Adrenal gland (tissue), 12 donors: ENCODE data around the gene ARV1. TPM values are rescaled to one million over a fixed set of nuclear protein-coding genes. Genes with fewer than 3 reads are reported as not detected.
"Not testable (repeated sequence)": the region's sequence is repeated elsewhere in the genome, so short reads cannot be mapped to it uniquely, and the experiment has no call there.

ENCODE experiments used
- DNase-seq, 7 donors: peaks; one replicate each; pipeline ENCODE4 v3.0.0-alpha.2; 2019 to 2020
- H3K27ac ChIP-seq, 5 donors: fragments of 200-600 bp; sonication (generic) in 4 of 5; 1 replicate in 3 of 5; 2 replicates in 2 of 5; pipeline versions ENCODE4 v1.5.1 to v1.8.0; 2016 to 2020; ENCODE audit warnings: mild to moderate bottlenecking in 1 of 5
- H3K27me3 ChIP-seq: fragments of 200-600 bp; 2 replicates; pipeline ENCODE4 v1.8.0; 2021
- H3K36me3 ChIP-seq, 2 donors: fragments of 200-600 bp; replicated peaks in 1 of 2; 1 replicate in 1 of 2; 2 replicates in 1 of 2; pipeline versions ENCODE4 v1.5.1 to v1.8.0; 2018 to 2022
- H3K4me1 ChIP-seq, 2 donors: fragments of 200-600 bp; replicated peaks in 1 of 2; 1 replicate in 1 of 2; 2 replicates in 1 of 2; pipeline versions ENCODE4 v1.5.1 to v1.8.0; 2018 to 2021
- H3K4me3 ChIP-seq, 4 donors: fragments of 200-600 bp; sonication (generic) in 3 of 4; one replicate each; pipeline ENCODE4 v1.5.1; 2016 to 2018
- H3K9me3 ChIP-seq, 3 donors: fragments of 200-600 bp; sonication (generic) in 1 of 3; replicated peaks in 1 of 3; 1 replicate in 2 of 3; 2 replicates in 1 of 3; pipeline versions ENCODE4 v1.5.1 to v1.8.0; 2016 to 2021
- CTCF ChIP-seq, 6 experiments: fragments of 450-650 bp in 4 of 6; fragments of 200-600 bp in 2 of 6; sonication (generic) in 1 of 6; IDR thresholded peaks; 1 replicate in 5 of 6; 2 replicates in 1 of 6; pipeline versions ENCODE4 v1.5.1 to v1.8.0; 2016 to 2021; ENCODE audit warnings: antibody characterized with exemption in 6 of 6, mild to moderate bottlenecking in 2 of 6, moderate library complexity in 1 of 6
- POLR2A ChIP-seq, 2 donors: fragments of 450-650 bp; IDR thresholded peaks; one replicate each; pipeline ENCODE4 v1.6.1; 2017; ENCODE audit warnings: antibody characterized with exemption in 2 of 2, mild to moderate bottlenecking in 2 of 2, moderate library complexity in 1 of 2
- WGBS, 4 donors: extraction: QIAGEN DNeasy Blood & Tissue Kit in 2 of 4; methylation state at CpG; one replicate each; pipeline versions ENCODE4 v1.1.5 to v1.1.7; 2013 to 2017; 5-methylcytosine and 5-hydroxymethylcytosine counted together
- intact Hi-C, 2 donors: fragments of 100-400 bp; cut with DNase I; formaldehyde crosslinking; loops; one replicate each; pipeline versions ENCODE4 v1.14.1 to v1.15.0; 2022 to 2023
- microRNA counts, 2 donors: library from miRNA; unstranded; fragments of <30 nt; microRNA quantifications; one replicate each; lab custom pipeline; 2016
- polyA plus RNA-seq, 3 donors: library from polyadenylated mRNA; stranded (reverse); fragments of 200-250 nt in 2 of 3; fragments of 350-450 nt in 1 of 3; fragmentation: Illumina TruSeq in 1 of 3; extraction: RNeasy Lipid Tissue Mini Kit (QIAGEN cat#74804) in 1 of 3; gene quantifications; one replicate each; pipeline ENCODE4 v1.2.3, GENCODE V29; 2013 to 2014
- total RNA-seq, 9 donors: library from RNA; depleted of rRNA in 4 of 9; stranded (reverse); fragments of >200 nt in 4 of 9; fragments of 120-200 nt in 1 of 9; fragmentation: NEBNext Ultra II Directional in 1 of 9; extraction: Animal tissue kit (Norgen Biotek cat#: 25700) in 1 of 9; gene quantifications; one replicate each; pipeline versions ENCODE4 v1.1.0 to v1.2.4, GENCODE V29; 2013 to 2023
- donor health status: healthy with polysubstance abuse.
- donor health status: Bipolar disorder and iron deficiency.
- donor health status: DM: yes; HTN: yes; CAD: no.
- donor health status: DM: no; HTN: no; CAD: no.
- donor health status: DM: no; HTN: no; CAD: no.
- donor health status: DM: yes; HTN: yes; CAD: no.

ARV1 gene
- total and polyA plus RNA-seq, 12 donors: 20.1 to 81.5 (median 23.9) TPM

- Histone ChIP-seq H3K4me3 (no peak overlapping the region), H3K36me3 (no peaks in the 10 kb centered on the region), H3K27ac (no peak overlapping the region), H3K27me3 (no peaks in the 10 kb centered on the region), H3K4me1 (no peaks in the 10 kb centered on the region), H3K9me3 (no peaks in the 10 kb centered on the region)
- intact Hi-C loops: no loop called here
- WGBS, 4 donors: 47 to 69% (median 55%) methylated on average over 2 of the region's 2 CpGs
- TF ChIP-seq POLR2A (IDR thresholded peaks at IDR 0.05): no peak
- TF ChIP-seq CTCF (IDR thresholded peaks at IDR 0.05): no peak
- no peak for DNase-seq
Observed at GRCh38 chr1:231046730-231047395, 68.0 kb downstream of the ARV1 start.

GRCh38 chr1:231047529-231047928 lies 68.6 kb downstream of the ARV1 start:
- intact Hi-C loops, H3K27ac ChIP-seq, H3K27me3 ChIP-seq, H3K36me3 ChIP-seq, H3K4me3 ChIP-seq, DNase-seq, H3K4me1 ChIP-seq, H3K9me3 ChIP-seq: not testable (repeated sequence)

GRCh38 chr1:231048419-231048818 lies 69.5 kb downstream of the ARV1 start:
- H3K27me3 ChIP-seq, H3K4me1 ChIP-seq, H3K27ac ChIP-seq, H3K9me3 ChIP-seq, DNase-seq, H3K36me3 ChIP-seq, H3K4me3 ChIP-seq, intact Hi-C loops: not testable (repeated sequence)
- WGBS, 4 donors: 83 to 88% (median 85%) methylated on average over 9 of the region's 9 CpGs

- DNase-seq: no peak
Observed at GRCh38 chr1:231049121-231049979, 70.5 kb downstream of the ARV1 start.

More at GRCh38 chr1:231049121-231049979, 70.5 kb downstream of the ARV1 start:
- Histone ChIP-seq H3K36me3 (no peaks in the 10 kb centered on the region), H3K9me3 (no peaks in the 10 kb centered on the region), H3K4me3 (no peak overlapping the region), H3K4me1 (peaks cover 11 to 14% of the 10 kb centered on the region in 2 donors), H3K27ac (no peak overlapping the region), H3K27me3 (no peaks in the 10 kb centered on the region)
- 74 to 82% (median 77%) methylated on average over 10 of the region's 10 CpGs for WGBS, 4 donors
- TF ChIP-seq POLR2A (IDR thresholded peaks at IDR 0.05): no peak
- no peak for TF ChIP-seq CTCF (IDR thresholded peaks at IDR 0.05)
- intact Hi-C loops: no loop called here

MicroRNA genes within 50 kb of the gene (microRNA counts, 767-probe panel; counts per million panel counts)
- 0 counts per million in 2 donors for microRNA hsa-miR-1182 (lab: Ali Mortazavi, UCI)

Other genes starting within 250 kb of the ARV1 start
- gene CAPN9, start 231.7 kb upstream of the ARV1 start, total RNA-seq: 1 to 10 TPM in 4 of 9 donors, under 1 TPM in 4, not detected in 1; 0.48 to 2.5 (median 1.1) TPM
- 1 to 10 TPM in 1 of 3 donors, under 1 TPM in 1, not detected in 1; 0.64 to 5.1 TPM for gene CAPN9, start 231.7 kb upstream of the ARV1 start, polyA plus RNA-seq
- 10 to 100 TPM; 18.3 to 59.4 (median 34.6) TPM for gene C1orf198, start 110.6 kb upstream of the ARV1 start, total RNA-seq
- 10 to 100 TPM; 15.2 to 22.8 (median 17.7) TPM for gene C1orf198, start 110.6 kb upstream of the ARV1 start, polyA plus RNA-seq
- gene TTC13, start 233 bp upstream of the ARV1 start, total RNA-seq: 10 to 100 TPM in 4 of 9 donors, 1 to 10 TPM in 5; 6.6 to 20.7 (median 9.7) TPM
- gene TTC13, start 233 bp upstream of the ARV1 start, polyA plus RNA-seq: 10 to 100 TPM; 10.6 to 16.5 (median 12.0) TPM
- 10 to 100 TPM; 24.4 to 59.4 (median 36.6) TPM for gene FAM89A, start 61.2 kb downstream of the ARV1 start, total RNA-seq
- 10 to 100 TPM; 11.3 to 30.3 (median 13.6) TPM for gene FAM89A, start 61.2 kb downstream of the ARV1 start, polyA plus RNA-seq
- 1 to 10 TPM in 3 of 9 donors, under 1 TPM in 6; 0.06 to 1.5 (median 0.30) TPM for gene TRIM67, start 183.0 kb downstream of the ARV1 start, total RNA-seq
- under 1 TPM; 0.10 to 0.62 (median 0.32) TPM for gene TRIM67, start 183.0 kb downstream of the ARV1 start, polyA plus RNA-seq